Esophagus squamous epithelium (tissue), 4 donors: Measurements from ENCODE around the gene FHIP1B.

ENCODE experiments used
- POLR2A ChIP-seq, 4 donors: fragments of 450-650 bp; IDR thresholded peaks; one replicate each; pipeline ENCODE4 v1.6.1; 2017; ENCODE audit warnings: antibody characterized with exemption in 4 of 4, mild to moderate bottlenecking in 4 of 4, moderate library complexity in 3 of 4
- TF ChIP-seq, protein P1 (sequence below), 6 experiments: fragments of 450-650 bp in 4 of 6; fragments of 200-600 bp in 2 of 6; sonication (generic) in 2 of 6; IDR thresholded peaks; one replicate each; pipeline ENCODE4 v1.5.1; 2016 to 2019; ENCODE audit warnings: antibody characterized with exemption in 6 of 6, mild to moderate bottlenecking in 4 of 6, moderate library complexity in 4 of 6

DNA sequence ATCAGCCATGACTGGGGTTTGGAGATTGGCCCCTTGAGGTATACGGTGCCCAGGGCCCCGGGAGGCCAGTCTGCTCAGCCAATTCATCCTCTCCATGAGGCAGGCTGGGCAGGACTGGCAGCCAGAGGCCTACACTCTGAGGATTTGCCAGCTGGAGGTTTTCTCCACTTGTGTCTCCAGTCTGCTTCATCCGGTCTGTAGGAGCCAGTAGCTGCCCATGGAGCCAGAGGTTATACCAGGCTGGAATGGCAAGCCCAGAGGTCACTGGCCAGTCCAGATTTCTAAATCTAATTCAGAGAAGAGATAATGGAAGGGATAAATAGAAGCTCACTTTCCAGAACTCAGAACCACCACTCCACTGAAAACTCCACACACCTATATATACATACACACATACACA, 10.0 kb downstream of the FHIP1B start:
- TF ChIP-seq, protein P1, sequence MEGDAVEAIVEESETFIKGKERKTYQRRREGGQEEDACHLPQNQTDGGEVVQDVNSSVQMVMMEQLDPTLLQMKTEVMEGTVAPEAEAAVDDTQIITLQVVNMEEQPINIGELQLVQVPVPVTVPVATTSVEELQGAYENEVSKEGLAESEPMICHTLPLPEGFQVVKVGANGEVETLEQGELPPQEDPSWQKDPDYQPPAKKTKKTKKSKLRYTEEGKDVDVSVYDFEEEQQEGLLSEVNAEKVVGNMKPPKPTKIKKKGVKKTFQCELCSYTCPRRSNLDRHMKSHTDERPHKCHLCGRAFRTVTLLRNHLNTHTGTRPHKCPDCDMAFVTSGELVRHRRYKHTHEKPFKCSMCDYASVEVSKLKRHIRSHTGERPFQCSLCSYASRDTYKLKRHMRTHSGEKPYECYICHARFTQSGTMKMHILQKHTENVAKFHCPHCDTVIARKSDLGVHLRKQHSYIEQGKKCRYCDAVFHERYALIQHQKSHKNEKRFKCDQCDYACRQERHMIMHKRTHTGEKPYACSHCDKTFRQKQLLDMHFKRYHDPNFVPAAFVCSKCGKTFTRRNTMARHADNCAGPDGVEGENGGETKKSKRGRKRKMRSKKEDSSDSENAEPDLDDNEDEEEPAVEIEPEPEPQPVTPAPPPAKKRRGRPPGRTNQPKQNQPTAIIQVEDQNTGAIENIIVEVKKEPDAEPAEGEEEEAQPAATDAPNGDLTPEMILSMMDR (IDR thresholded peaks at IDR 0.05): no peak
- TF ChIP-seq POLR2A (IDR thresholded peaks at IDR 0.05): no peak
